SKM-1 treated with dmso at 0.1 percent for 144 hours (cell line): ENCODE results near the gene FAM167B.
"Not testable (repeated sequence)": the region's sequence is repeated elsewhere in the genome, so short reads cannot be mapped to it uniquely, and the experiment has no call there.

Experiments
- DNase-seq: peaks from one replicate; lab custom pipeline; 2025; ENCODE audit not compliant: unreplicated experiment; lab: John Stamatoyannopoulos, UW

FAM167B gene

DNA sequence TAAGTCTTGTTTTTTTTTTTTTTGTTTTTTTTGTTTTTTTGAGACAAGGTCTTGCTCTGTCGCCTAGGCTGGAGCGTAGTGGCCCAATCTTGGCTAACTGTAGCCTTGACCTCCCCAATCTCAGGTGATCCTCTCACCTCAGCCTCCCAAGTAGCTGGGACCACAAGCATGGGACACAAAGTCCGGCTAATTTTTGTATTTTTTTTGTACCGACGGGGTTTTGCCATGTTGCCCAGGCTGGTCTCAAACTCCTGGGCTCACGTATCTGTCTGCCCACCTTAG is 10.1 kb downstream of the FAM167B start:
- DNase-seq: no peak

DNA sequence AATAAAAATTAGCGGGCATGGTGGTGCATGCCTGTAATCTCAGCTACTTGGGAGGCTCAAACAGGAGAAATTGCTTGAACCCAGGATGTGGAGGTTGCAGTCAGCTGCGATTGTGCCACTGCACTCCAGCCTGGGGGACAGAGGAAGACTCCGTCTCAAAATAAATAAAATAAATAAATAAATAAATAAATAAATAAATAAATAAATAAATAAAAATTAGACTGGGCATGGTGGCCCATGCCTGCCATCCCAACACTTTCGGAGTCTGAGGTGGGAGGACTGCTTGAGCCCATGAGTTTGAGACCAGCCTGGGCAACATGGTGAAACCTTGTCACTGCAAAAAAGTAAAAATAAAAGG is 16.2 kb downstream of the FAM167B start:
- DNase-seq: not testable (repeated sequence)

- DNase-seq: no peak
Observed at GRCh38 chr1:32263744-32264143, 16.7 kb downstream of the FAM167B start.

DNA sequence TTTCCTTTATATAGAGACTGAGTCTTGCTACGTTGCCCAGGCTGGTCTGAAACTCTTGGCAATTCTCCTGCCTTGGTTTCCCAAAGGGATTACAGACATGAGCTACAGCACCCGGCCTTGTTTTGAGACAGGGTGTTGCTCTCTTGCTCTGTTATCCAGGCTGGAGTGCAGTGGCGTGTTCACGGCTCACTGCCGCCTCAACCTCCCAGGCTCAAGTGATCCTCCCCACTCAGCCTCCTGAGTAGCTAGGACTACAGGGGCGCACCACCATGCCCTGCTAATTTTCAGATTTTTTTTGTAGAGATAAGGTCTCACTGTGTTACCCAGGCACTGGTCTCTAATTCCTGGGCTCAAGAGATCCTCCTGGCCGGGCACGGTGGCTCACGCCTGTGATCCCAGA is 18.8 kb downstream of the FAM167B start:
- no peak for DNase-seq

- DNase-seq: no peak
Observed at GRCh38 chr1:32266921-32267591, 20.0 kb downstream of the FAM167B start.

GRCh38 chr1:32269744-32270143 is 22.7 kb downstream of the FAM167B start:
- DNase-seq: no peak

DNA sequence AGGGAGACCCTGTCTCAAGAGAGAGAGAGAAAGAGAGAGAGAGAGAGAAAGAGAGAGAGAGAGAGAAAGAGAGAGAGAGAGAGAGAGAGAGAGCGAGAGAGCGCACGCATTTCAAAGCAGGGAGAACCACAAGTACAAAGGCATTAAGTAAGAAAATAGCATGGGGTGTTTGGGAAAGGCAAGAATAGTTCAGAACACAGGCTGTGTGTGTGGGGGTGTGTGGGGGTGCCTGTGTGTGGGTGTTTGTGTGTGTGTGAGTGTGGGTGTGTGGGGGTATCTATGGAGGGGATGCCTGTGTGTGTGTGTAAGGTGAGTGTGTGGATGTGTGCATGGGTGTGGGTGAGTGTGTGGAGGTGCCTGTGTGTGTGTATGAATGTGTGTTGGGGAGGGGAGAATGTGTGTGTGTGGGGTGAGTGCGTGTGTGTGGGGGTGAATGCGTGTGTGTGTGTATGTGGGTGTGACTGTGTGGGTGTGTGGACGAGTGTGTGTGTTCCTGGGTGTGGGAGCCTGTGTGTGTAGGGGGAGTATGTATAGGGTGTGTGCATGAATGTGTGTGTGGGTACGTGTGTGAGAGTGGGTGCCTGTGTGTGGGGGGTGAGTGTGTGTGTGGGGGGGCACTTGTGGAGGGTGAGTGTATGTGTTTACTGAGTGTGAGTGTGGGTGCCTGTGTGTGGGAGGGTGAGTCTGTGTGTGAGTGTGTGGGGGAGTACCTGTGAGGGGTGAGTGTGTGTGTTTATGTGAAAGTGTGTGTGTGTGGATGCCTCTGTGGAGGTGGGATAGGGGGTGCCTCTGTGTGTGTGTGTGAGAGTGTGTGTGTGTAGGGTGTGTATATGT is 25.8 kb downstream of the FAM167B start:
- DNase-seq: no peak

GRCh38 chr1:32273391-32274208 is 26.6 kb downstream of the FAM167B start:
- no peak for DNase-seq

- no peak for DNase-seq
Observed at GRCh38 chr1:32274646-32275340, 27.8 kb downstream of the FAM167B start.

GRCh38 chr1:32275424-32275823 is 28.4 kb downstream of the FAM167B start:
- DNase-seq: no peak

DNA sequence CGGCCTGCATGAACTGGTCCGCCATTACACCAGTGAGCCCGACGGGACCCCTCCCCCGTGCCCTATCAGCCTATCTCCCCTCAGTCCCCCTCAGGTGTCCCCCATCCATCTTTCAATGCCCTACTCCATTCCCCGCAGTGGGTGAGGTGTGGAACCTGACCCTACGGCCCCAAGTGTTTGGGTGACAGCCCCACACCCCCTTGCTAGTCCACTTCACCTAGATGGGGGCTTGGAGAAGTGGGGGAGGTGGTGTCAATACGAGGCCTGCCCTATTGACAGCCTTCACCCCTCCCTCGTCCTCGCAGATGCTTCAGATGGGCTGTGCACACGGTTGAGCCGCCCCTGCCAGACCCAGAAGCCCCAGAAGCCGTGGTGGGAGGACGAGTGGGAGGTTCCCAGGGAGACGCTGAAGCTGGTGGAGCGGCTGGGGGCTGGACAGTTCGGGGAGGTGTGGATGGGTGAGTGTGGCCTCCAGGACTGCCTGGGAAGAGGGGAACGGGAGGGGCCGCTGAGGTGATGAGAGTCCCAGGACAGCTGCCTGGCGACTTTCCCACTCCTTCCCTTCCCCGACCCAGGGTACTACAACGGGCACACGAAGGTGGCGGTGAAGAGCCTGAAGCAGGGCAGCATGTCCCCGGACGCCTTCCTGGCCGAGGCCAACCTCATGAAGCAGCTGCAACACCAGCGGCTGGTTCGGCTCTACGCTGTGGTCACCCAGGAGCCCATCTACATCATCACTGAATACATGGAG is 29.2 kb downstream of the FAM167B start:
- no peak for DNase-seq

GRCh38 chr1:32284777-32285176 is 37.8 kb downstream of the FAM167B start:
- not testable (repeated sequence) for DNase-seq

DNA sequence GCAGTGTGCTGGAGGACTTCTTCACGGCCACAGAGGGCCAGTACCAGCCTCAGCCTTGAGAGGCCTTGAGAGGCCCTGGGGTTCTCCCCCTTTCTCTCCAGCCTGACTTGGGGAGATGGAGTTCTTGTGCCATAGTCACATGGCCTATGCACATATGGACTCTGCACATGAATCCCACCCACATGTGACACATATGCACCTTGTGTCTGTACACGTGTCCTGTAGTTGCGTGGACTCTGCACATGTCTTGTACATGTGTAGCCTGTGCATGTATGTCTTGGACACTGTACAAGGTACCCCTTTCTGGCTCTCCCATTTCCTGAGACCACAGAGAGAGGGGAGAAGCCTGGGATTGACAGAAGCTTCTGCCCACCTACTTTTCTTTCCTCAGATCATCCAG is 38.6 kb downstream of the FAM167B start:
- DNase-seq: no peak

GRCh38 chr1:32286763-32287162 is 39.7 kb downstream of the FAM167B start:
- no peak for DNase-seq

DNA sequence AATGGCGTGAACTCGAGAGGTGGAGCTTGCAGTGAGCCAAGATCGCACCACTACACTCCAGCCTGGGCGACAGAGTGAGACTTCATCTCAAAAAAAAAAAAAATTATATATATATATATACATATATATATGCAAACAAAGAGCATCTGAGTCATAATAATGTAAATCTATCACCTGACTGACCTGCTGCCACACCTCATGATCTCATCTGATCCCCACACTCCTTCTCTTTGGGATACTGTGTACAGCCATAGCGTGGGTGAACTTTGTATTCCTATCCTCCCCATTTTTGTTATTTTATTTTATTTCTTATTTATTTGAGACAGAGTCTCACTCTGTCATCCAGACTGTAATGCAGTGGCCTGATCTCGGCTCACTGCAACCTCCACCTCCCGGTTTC is 42.2 kb downstream of the FAM167B start:
- DNase-seq: no peak

DNA sequence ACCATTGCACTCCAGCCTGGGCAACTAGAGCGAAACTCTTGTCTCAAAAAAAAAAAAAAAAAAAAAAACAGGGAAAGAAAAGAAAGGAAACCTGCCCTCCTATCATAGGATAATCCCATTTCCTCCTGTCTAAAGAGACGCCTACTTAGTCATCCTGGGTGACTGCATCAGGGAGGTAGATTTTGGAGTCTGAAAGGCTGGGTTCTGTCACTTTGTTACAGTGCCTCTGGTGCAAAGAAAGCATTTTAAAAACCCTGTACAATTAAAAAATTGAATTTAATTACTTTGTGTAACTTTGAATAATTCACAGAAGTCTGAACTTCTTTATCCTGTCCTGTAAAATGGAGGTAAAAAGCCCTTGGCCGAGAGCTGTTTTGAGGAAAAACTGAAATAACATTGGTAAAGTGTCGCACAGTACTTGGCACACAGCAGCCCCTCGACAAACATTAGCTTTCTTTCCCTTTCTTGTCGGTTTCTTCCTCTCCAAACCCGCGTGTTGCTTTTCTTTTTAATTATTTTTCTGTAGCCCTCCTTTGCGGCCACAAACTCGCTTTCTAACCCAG is 44.2 kb downstream of the FAM167B start:
- no peak for DNase-seq

GRCh38 chr1:32291708-32292538 is 44.9 kb downstream of the FAM167B start, which contains the start of gene HDAC1:
Gene HDAC1 (plus strand): TSS chr1:32292083. CDS start chr1:32292170, 87 bp downstream.
- peak; percentile 95 for DNase-seq

GRCh38 chr1:32298211-32298610 is 51.2 kb downstream of the FAM167B start:
- DNase-seq: not testable (repeated sequence)
